ENCODE data around the gene SORCS2. TPM values are rescaled to one million over a fixed set of nuclear protein-coding genes. Genes with fewer than 3 reads are reported as not detected.

Gene SORCS2
- polyA plus RNA-seq, 1 of the 3 experiments (the other 2 are of a cell fraction) = 1.6 TPM

GRCh38 chr4:7273738-7274297 lies 81.5 kb downstream of the SORCS2 start:
- ChIA-PET POLR2A (no interaction called here), CTCF (interaction anchor here (1.2 kb wide), 1 partner anchor 82 kb away, joined by 3 read pairs; no protein-coding TSS in a partner anchor)
- 58% methylated on average over 8 of the region's 8 CpGs for WGBS (ENCODE audit: low lambda C conversion rate)
- Histone ChIP-seq H3K4me3 (ENCODE audit: low read depth in 2 of 2, low read length in 1 of 2) (no peak overlapping the region), H3K9me3 (no peaks in the 10 kb centered on the region), H4K20me1 (ENCODE audit: insufficient read depth) (no peaks in the 10 kb centered on the region), H3K36me3 (replicated peaks in 1 of 2; ENCODE audit: control insufficient read depth in 1 of 2, insufficient read depth in 2 of 2, low read length in 1 of 2) (no peaks in the 10 kb centered on the region), H3F3A (replicated peaks; ENCODE audit: insufficient read depth) (no peaks in the 10 kb centered on the region), H3K4me2 (no peak overlapping the region), H3K9ac (no peak overlapping the region), H3K4me1 (ENCODE audit: control insufficient read depth in 1 of 2, insufficient read depth in 2 of 2, low read depth in 1 of 2, low read length in 1 of 2) (no peaks in the 10 kb centered on the region; a peak in 1 of 4 replicates), H3K27ac (ENCODE audit: low read depth in 2 of 2, low read length in 1 of 2) (no peak overlapping the region), H3K9me2 (no peaks in the 10 kb centered on the region), H2AFZ (ENCODE audit: low read depth) (no peak overlapping the region), H3K79me2 (ENCODE audit: insufficient read depth) (no peaks in the 10 kb centered on the region), H3K27me3 (ENCODE audit: insufficient read depth) (no peaks in the 10 kb centered on the region)
- no peak for TF ChIP-seq SIN3A (IDR thresholded peaks at IDR 0.05; ENCODE audit: borderline replicate concordance, low read depth, low read length)
- no peak for DNase-seq

GRCh38 chr4:7275067-7275466 lies 82.7 kb downstream of the SORCS2 start:
- Histone ChIP-seq H3K36me3 (replicated peaks in 1 of 2; ENCODE audit: control insufficient read depth in 1 of 2, insufficient read depth in 2 of 2, low read length in 1 of 2) (no peaks in the 10 kb centered on the region), H4K20me1 (ENCODE audit: insufficient read depth) (no peaks in the 10 kb centered on the region), H3K79me2 (ENCODE audit: insufficient read depth) (no peaks in the 10 kb centered on the region), H3K4me3 (ENCODE audit: low read depth in 2 of 2, low read length in 1 of 2) (no peak overlapping the region), H3K4me1 (ENCODE audit: control insufficient read depth in 1 of 2, insufficient read depth in 2 of 2, low read depth in 1 of 2, low read length in 1 of 2) (no peaks in the 10 kb centered on the region; a peak in 1 of 4 replicates), H3K27ac (ENCODE audit: low read depth in 2 of 2, low read length in 1 of 2) (no peak overlapping the region), H3F3A (replicated peaks; ENCODE audit: insufficient read depth) (no peaks in the 10 kb centered on the region), H2AFZ (ENCODE audit: low read depth) (no peak overlapping the region), H3K9ac (no peak overlapping the region), H3K9me3 (no peaks in the 10 kb centered on the region), H3K27me3 (ENCODE audit: insufficient read depth) (no peaks in the 10 kb centered on the region), H3K9me2 (no peaks in the 10 kb centered on the region), H3K4me2 (no peak overlapping the region)
- no peak for DNase-seq
- ChIA-PET CTCF (interaction anchor here (1.2 kb wide), 1 partner anchor 83 kb away, joined by 3 read pairs; no protein-coding TSS in a partner anchor), POLR2A (no interaction called here)
- no peak for TF ChIP-seq YY1 (IDR thresholded peaks at IDR 0.05; ENCODE audit: low read depth)
- TF ChIP-seq GABPA (IDR thresholded peaks at IDR 0.05; ENCODE audit: low read depth) = no peak
- WGBS (ENCODE audit: low lambda C conversion rate) = 86% methylated on average over 5 of the region's 5 CpGs

GRCh38 chr4:7275490-7276154 lies 83.3 kb downstream of the SORCS2 start:
- H3K36me3 ChIP-seq (replicated peaks in 1 of 2; ENCODE audit: control insufficient read depth in 1 of 2, insufficient read depth in 2 of 2, low read length in 1 of 2) = no peaks in the 10 kb centered on the region
- H3K27me3 ChIP-seq (ENCODE audit: insufficient read depth) = no peaks in the 10 kb centered on the region
- no peaks in the 10 kb centered on the region for H3K9me3 ChIP-seq
- no peak overlapping the region for H3K27ac ChIP-seq (ENCODE audit: low read depth in 2 of 2, low read length in 1 of 2)
- no peak overlapping the region for H3K4me3 ChIP-seq (ENCODE audit: low read depth in 2 of 2, low read length in 1 of 2)
- H3K9ac ChIP-seq = no peak overlapping the region
- no peaks in the 10 kb centered on the region for H3K9me2 ChIP-seq
- no peaks in the 10 kb centered on the region for H3K79me2 ChIP-seq (ENCODE audit: insufficient read depth)
- no peak for DNase-seq
- WGBS (ENCODE audit: low lambda C conversion rate) = 70% methylated on average over 11 of the region's 13 CpGs
- no peaks in the 10 kb centered on the region for H3F3A ChIP-seq (replicated peaks; ENCODE audit: insufficient read depth)
- no peak overlapping the region for H2AFZ ChIP-seq (ENCODE audit: low read depth)
- ChIA-PET CTCF (interaction anchor here (0.6 to 2.3 kb wide), 4 partner anchors 15 to 83 kb away, joined by 3 to 11 read pairs (median 8); partner anchors contain the start of gene SORCS2), POLR2A (no interaction called here)
- no peaks in the 10 kb centered on the region for H4K20me1 ChIP-seq (ENCODE audit: insufficient read depth)
- peaks cover 0 to under 1% of the 10 kb centered on the region in 2 experiments; a peak in 1 of 4 replicates for H3K4me1 ChIP-seq (ENCODE audit: control insufficient read depth in 1 of 2, insufficient read depth in 2 of 2, low read depth in 1 of 2, low read length in 1 of 2)
- no peak overlapping the region for H3K4me2 ChIP-seq
- TF ChIP-seq CTCF (IDR thresholded peaks at IDR 0.05) = no peak; the same call in 1 of the 2 replicates
- TF ChIP-seq IRF3 (IDR thresholded peaks at IDR 0.05; ENCODE audit: low read depth, low read length) = no peak
- TF ChIP-seq JUND (IDR thresholded peaks at IDR 0.05) = no peak
- TF ChIP-seq PBX3 (IDR thresholded peaks at IDR 0.05) = no peak
- no peak for TF ChIP-seq TCF12 (IDR thresholded peaks at IDR 0.05)
- TF ChIP-seq RXRA (IDR thresholded peaks at IDR 0.05; ENCODE audit: borderline replicate concordance, low read depth) = no peak
- TF ChIP-seq GATA2 (CRISPR knock-in tag; IDR thresholded peaks at IDR 0.05) = no peak
- TF ChIP-seq SIN3A (IDR thresholded peaks at IDR 0.05; ENCODE audit: borderline replicate concordance, low read depth, low read length) = no peak
- TF ChIP-seq NRF1 (IDR thresholded peaks at IDR 0.05; ENCODE audit: low read depth, low read length) = no peak
- TF ChIP-seq REST (IDR thresholded peaks at IDR 0.05; ENCODE audit: low read depth, low read length) = no peak
- no peak for TF ChIP-seq RFX5 (IDR thresholded peaks at IDR 0.05; ENCODE audit: low read length)

Measured in SK-N-SH (cell line).